GM23248 (cell line): ENCODE data around the gene COL19A1. TPM values are rescaled to one million over a fixed set of nuclear protein-coding genes. Genes with fewer than 3 reads are reported as not detected.

Experiments used
- DNase-seq: peaks from one replicate; pipeline ENCODE4 v3.0.0-alpha.2; 2015
- H2AFZ ChIP-seq: fragments of 200-600 bp; sonication (generic); 2 replicates; pipeline ENCODE4 v1.6.1; 2016; ENCODE audit warnings: antibody characterized with exemption
- H3F3A ChIP-seq: fragments of 200-600 bp; sonication (generic); 2 replicates; pipeline ENCODE4 v1.6.1; 2016; ENCODE audit warnings: mild to moderate bottlenecking, antibody characterized with exemption, mixed run types; ENCODE audit not compliant: insufficient read depth
- H3K27ac ChIP-seq: fragments of 200-600 bp; sonication (generic); 2 replicates; pipeline ENCODE4 v1.5.1; 2016; ENCODE audit warnings: mild to moderate bottlenecking
- H3K27me3 ChIP-seq: fragments of 200-600 bp; sonication (generic); replicated peaks from 2 replicates; pipeline ENCODE4 v1.6.1; 2016; ENCODE audit warnings: mild to moderate bottlenecking; ENCODE audit not compliant: insufficient read depth
- H3K36me3 ChIP-seq: fragments of 200-600 bp; sonication (generic); 2 replicates; pipeline ENCODE4 v1.6.1; 2016; ENCODE audit warnings: low read depth, mild to moderate bottlenecking
- H3K4me1 ChIP-seq: fragments of 200-600 bp; sonication (generic); 2 replicates; pipeline ENCODE4 v1.6.1; 2016; ENCODE audit warnings: mild to moderate bottlenecking; ENCODE audit not compliant: insufficient read depth
- H3K4me2 ChIP-seq: fragments of 200-600 bp; sonication (generic); one replicate; pipeline ENCODE4 v1.6.1; 2016; ENCODE audit warnings: mild to moderate bottlenecking; ENCODE audit not compliant: unreplicated experiment
- H3K4me3 ChIP-seq: fragments of 200-600 bp; sonication (generic); 2 replicates; pipeline ENCODE4 v1.5.1; 2016; ENCODE audit warnings: mild to moderate bottlenecking
- H3K79me2 ChIP-seq: fragments of 200-600 bp; sonication (generic); 2 replicates; pipeline ENCODE4 v1.6.1; 2016; ENCODE audit warnings: mild to moderate bottlenecking; ENCODE audit not compliant: insufficient read depth
- H3K9ac ChIP-seq: fragments of 200-600 bp; sonication (generic); 2 replicates; pipeline ENCODE4 v1.6.1; 2016; ENCODE audit warnings: mild to moderate bottlenecking
- H3K9me2 ChIP-seq: fragments of 200-600 bp; sonication (generic); 2 replicates; pipeline ENCODE4 v1.6.1; 2016; ENCODE audit warnings: mixed run types, mild to moderate bottlenecking, moderate library complexity; ENCODE audit not compliant: insufficient read depth
- H3K9me3 ChIP-seq: fragments of 200-600 bp; sonication (generic); one replicate; pipeline ENCODE4 v1.6.1; 2017; ENCODE audit warnings: low read depth
- H4K20me1 ChIP-seq: fragments of 200-600 bp; sonication (generic); 2 replicates; pipeline ENCODE4 v1.6.0; 2016; ENCODE audit not compliant: insufficient read depth
- EZH2 ChIP-seq: fragments of 200-600 bp; sonication (generic); IDR thresholded peaks from 2 replicates; pipeline ENCODE4 v1.6.1; 2018; ENCODE audit warnings: antibody characterized with exemption, mild to moderate bottlenecking; ENCODE audit not compliant: insufficient read depth, poor library complexity, severe bottlenecking
- EZH2phosphoT487 ChIP-seq: fragments of 200-600 bp; sonication (generic); IDR thresholded peaks from 2 replicates; pipeline ENCODE4 v1.6.1; 2018; ENCODE audit warnings: antibody characterized with exemption, moderate library complexity, mild to moderate bottlenecking, low read depth; ENCODE audit not compliant: insufficient read depth
- WGBS, 2 experiments: methylation state at CpG; one replicate each; pipeline ENCODE4 v1.1.6; 2015 to 2017; ENCODE audit warnings: low lambda C conversion rate in 2 of 2, low coverage in 1 of 2; ENCODE audit errors: missing lambda C conversion rate in 2 of 2; 5-methylcytosine and 5-hydroxymethylcytosine counted together
- in situ Hi-C: fragments of 300-500 bp; cut with MboI; formaldehyde crosslinking; loops from 2 replicates; pipeline ENCODE4 v1.15.0; 2020
- polyA plus RNA-seq: library from polyadenylated mRNA; unstranded; fragments of >200 nt; fragmentation: Nextera tagmentation; extraction: Ambion mirVana; gene quantifications from 2 replicates; pipeline ENCODE4 v1.2.1, GENCODE V29; 2016
- total RNA-seq: library from RNA; depleted of rRNA; stranded (reverse); fragments of >200 nt; shearing (Covaris generic); gene quantifications from 2 replicates; pipeline ENCODE4 v1.2.3, GENCODE V29; 2014

COL19A1 gene
- total and polyA plus RNA-seq, 2 experiments from 2014 or later: not detected

DNA sequence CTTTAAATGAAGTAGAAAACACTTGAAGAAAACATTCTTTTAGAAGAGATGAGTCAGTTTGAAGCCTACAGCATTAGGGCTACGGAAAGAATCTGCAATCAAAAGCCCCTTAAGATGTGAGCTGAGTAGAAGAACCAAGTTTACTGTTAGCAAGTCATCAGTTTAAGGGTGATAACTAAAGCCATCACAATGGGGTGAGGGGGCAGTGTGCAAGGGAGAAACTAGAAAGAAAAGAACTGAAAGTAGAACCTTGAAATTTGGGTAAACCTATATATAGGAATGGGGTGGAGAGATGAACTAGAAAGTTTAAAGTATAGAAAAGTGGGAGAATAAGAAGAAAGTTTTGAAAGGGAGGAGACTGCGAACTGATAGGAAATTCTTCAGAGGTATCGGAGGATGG is 212.9 kb downstream of the COL19A1 start:
- Histone ChIP-seq H3K27ac (no peak overlapping the region), H3K4me2 (no peak overlapping the region), H4K20me1 (no peaks in the 10 kb centered on the region), H3K9ac (no peak overlapping the region), H2AFZ (no peak overlapping the region), H3K4me3 (no peak overlapping the region), H3K79me2 (no peaks in the 10 kb centered on the region), H3K4me1 (no peaks in the 10 kb centered on the region), H3K27me3 (0 out of 2 replicates have a peak, but pooled peaks cover 5% of the 10 kb centered on the region), H3K9me2 (no peaks in the 10 kb centered on the region), H3F3A (no peaks in the 10 kb centered on the region), H3K36me3 (no peaks in the 10 kb centered on the region), H3K9me3 (no peaks in the 10 kb centered on the region)
- no peak for DNase-seq
- WGBS, 2 experiments: 53 to 55% methylated on average over 3 of the region's 3 CpGs
- in situ Hi-C loops: no loop called here
- TF ChIP-seq EZH2phosphoT487 (no peak), EZH2 (no peak)

DNA sequence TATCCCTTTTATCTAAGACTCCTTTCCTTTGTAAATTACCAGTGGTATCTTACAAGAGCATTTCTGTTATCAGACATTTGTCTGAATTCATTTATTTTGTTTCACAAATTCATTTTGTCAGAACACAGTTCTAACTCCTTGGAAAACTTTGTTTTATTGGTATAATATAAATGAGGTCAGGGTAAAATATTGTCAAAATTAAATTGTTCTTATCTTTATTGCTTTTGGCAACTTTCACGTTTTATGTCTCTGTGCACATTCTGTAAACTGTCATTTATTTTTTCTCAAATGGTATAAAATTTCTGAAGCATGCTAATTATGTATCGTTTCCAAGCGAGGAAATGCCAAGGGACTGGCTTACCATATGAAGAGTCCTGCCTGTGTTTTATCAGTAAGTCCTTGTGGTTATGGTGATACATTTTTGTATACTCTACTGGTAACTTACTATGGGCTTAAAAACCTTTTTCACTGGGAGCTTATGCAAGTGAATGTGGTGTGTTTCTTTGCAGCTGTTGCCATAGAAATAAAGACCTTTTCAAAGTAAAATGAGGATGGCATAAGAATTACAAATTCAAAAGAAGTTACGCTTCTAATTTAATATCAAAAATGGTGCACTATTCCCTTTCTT is 214.2 kb downstream of the COL19A1 start:
- 17 to 19% methylated on average over 4 of the region's 4 CpGs for WGBS, 2 experiments
- H3K9ac ChIP-seq: no peak overlapping the region
- H3K9me3 ChIP-seq: no peaks in the 10 kb centered on the region
- in situ Hi-C loops: no loop called here
- H3K4me3 ChIP-seq: no peak overlapping the region
- no peaks in the 10 kb centered on the region for H3K4me1 ChIP-seq
- H4K20me1 ChIP-seq: no peaks in the 10 kb centered on the region
- H3K36me3 ChIP-seq: no peaks in the 10 kb centered on the region
- no peak for DNase-seq
- H3K27ac ChIP-seq: no peak overlapping the region
- H3F3A ChIP-seq: no peaks in the 10 kb centered on the region
- H3K79me2 ChIP-seq: no peaks in the 10 kb centered on the region
- no peaks in the 10 kb centered on the region for H3K9me2 ChIP-seq
- no peak overlapping the region for H2AFZ ChIP-seq
- TF ChIP-seq EZH2: no peak
- TF ChIP-seq EZH2phosphoT487: no peak
- no peak overlapping the region for H3K4me2 ChIP-seq
- H3K27me3 ChIP-seq: 0 out of 2 replicates have a peak, but pooled peaks cover 5% of the 10 kb centered on the region

DNA sequence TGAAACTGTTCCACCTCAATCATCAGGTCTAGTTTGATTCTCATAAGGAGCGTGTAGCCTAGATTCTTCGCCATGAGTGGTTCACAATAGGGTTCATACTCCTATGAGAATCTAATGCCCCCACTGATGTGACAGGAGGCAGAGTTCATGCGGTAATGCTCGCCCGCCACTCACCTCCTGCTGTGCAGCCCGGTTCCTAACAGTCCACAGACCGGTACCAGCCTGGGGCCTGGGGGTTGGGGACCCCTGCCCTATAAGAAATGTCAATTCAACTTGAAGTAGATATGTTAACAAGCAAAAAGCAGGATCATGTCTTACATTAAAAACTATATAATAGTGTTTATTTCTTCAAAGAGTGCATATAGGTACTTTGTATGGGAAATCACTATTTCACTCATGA is 216.5 kb downstream of the COL19A1 start:
- H3K9ac ChIP-seq: no peak overlapping the region
- no peaks in the 10 kb centered on the region for H3K79me2 ChIP-seq
- no peaks in the 10 kb centered on the region for H3F3A ChIP-seq
- in situ Hi-C loops: no loop called here
- H3K4me2 ChIP-seq: no peak overlapping the region
- H3K9me2 ChIP-seq: no peaks in the 10 kb centered on the region
- no peak for DNase-seq
- H3K27ac ChIP-seq: no peak overlapping the region
- TF ChIP-seq EZH2phosphoT487: no peak
- TF ChIP-seq EZH2: no peak
- no peak overlapping the region for H3K4me3 ChIP-seq
- H3K27me3 ChIP-seq: 0 out of 2 replicates have a peak, but pooled peaks cover 5% of the 10 kb centered on the region
- 43 to 59% methylated on average over 7 of the region's 7 CpGs for WGBS, 2 experiments
- H3K9me3 ChIP-seq: no peaks in the 10 kb centered on the region
- no peak overlapping the region for H2AFZ ChIP-seq
- H3K4me1 ChIP-seq: no peaks in the 10 kb centered on the region
- no peaks in the 10 kb centered on the region for H3K36me3 ChIP-seq
- no peaks in the 10 kb centered on the region for H4K20me1 ChIP-seq

DNA sequence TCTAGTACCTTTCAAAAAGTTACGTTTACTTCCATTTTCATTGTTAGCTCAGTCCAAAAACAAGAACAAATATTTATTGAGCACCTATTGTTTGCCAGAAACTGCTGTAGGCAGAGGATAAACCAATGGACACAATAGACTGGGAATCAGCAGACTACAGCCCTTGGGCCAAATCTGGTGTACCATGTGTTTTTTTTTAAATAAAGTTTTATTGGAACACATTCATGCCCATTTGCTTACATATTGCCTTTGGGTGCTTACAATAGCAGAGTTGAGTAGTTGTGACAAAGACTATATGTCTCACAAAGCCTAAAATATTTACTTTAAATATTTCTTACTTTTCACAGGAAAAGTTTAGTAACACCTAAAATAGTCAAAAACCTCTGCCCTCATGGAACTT is 220.4 kb downstream of the COL19A1 start:
- 17 to 32% methylated on average over 1 of the region's 1 CpG for WGBS, 2 experiments
- H3K9me2 ChIP-seq: no peaks in the 10 kb centered on the region
- H3F3A ChIP-seq: no peaks in the 10 kb centered on the region
- no peaks in the 10 kb centered on the region for H3K4me1 ChIP-seq
- no peaks in the 10 kb centered on the region for H3K9me3 ChIP-seq
- TF ChIP-seq EZH2 (no peak), EZH2phosphoT487 (no peak)
- H3K36me3 ChIP-seq: no peaks in the 10 kb centered on the region
- H3K4me3 ChIP-seq: no peak overlapping the region
- no peak overlapping the region for H2AFZ ChIP-seq
- no peak overlapping the region for H3K27ac ChIP-seq
- in situ Hi-C loops: no loop called here
- no peaks in the 10 kb centered on the region for H4K20me1 ChIP-seq
- H3K9ac ChIP-seq: no peak overlapping the region
- H3K79me2 ChIP-seq: no peaks in the 10 kb centered on the region
- H3K27me3 ChIP-seq: 0 out of 2 replicates have a peak, but pooled peaks cover 5% of the 10 kb centered on the region
- H3K4me2 ChIP-seq: no peak overlapping the region
- DNase-seq: no peak
